ENCODE results near the gene RXRA.

- no peak for TF ChIP-seq CTCF (IDR thresholded peaks at IDR 0.05; ENCODE audit: low read length)
- no peak for TF ChIP-seq EZH2 (IDR thresholded peaks at IDR 0.05; ENCODE audit: borderline replicate concordance, low read length)
Measured at GRCh38 chr9:134379831-134380365, 53.6 kb downstream of the RXRA start.
